ENCODE data around the gene MYO1G. TPM values are rescaled to one million over a fixed set of nuclear protein-coding genes. Genes with fewer than 3 reads are reported as not detected.
A peak's percentile ranks its signal among the peaks of the same experiment; 100 is the strongest.

Gene MYO1G
- total RNA-seq, 2 experiments from 2014 or later: 391 to 406 TPM

- DNase-seq: peak; percentile 30
- no peak overlapping the region for H3K27ac Mint-ChIP-seq
- CTCF ChIA-PET: interaction anchor here (3.0 kb wide), 1 partner anchor 12 kb away, joined by 17 read pairs; no protein-coding TSS in a partner anchor
- no peak overlapping the region for H3K4me3 Mint-ChIP-seq
- H3K4me1 Mint-ChIP-seq (ENCODE audit: low read depth): peaks cover 20% of the 10 kb centered on the region
- H3K9me3 Mint-ChIP-seq: no peaks in the 10 kb centered on the region
- no peaks in the 10 kb centered on the region for H3K27me3 Mint-ChIP-seq (ENCODE audit: low read depth)
- intact Hi-C loops (cut with micrococcal nuclease): no loop called here
- peaks cover 33% of the 10 kb centered on the region for H3K36me3 Mint-ChIP-seq (ENCODE audit: low read depth)
Observed at GRCh38 chr7:44961844-44962482, 16.9 kb downstream of the MYO1G start.

- no peaks in the 10 kb centered on the region for H3K27me3 Mint-ChIP-seq (ENCODE audit: low read depth)
- peaks cover 21% of the 10 kb centered on the region for H3K4me1 Mint-ChIP-seq (ENCODE audit: low read depth)
- peaks cover 22% of the 10 kb centered on the region for H3K36me3 Mint-ChIP-seq (ENCODE audit: low read depth)
- intact Hi-C loops (cut with micrococcal nuclease): no loop called here
- H3K9me3 Mint-ChIP-seq: no peaks in the 10 kb centered on the region
- H3K27ac Mint-ChIP-seq: peak overlapping the region; percentile 80
- no peak overlapping the region for H3K4me3 Mint-ChIP-seq
- peak; percentile 19 for DNase-seq
- CTCF ChIA-PET: interaction anchor here (3.0 kb wide), 1 partner anchor 14 kb away, joined by 17 read pairs; no protein-coding TSS in a partner anchor
Observed at GRCh38 chr7:44960011-44960580, 18.7 kb downstream of the MYO1G start.

DNA sequence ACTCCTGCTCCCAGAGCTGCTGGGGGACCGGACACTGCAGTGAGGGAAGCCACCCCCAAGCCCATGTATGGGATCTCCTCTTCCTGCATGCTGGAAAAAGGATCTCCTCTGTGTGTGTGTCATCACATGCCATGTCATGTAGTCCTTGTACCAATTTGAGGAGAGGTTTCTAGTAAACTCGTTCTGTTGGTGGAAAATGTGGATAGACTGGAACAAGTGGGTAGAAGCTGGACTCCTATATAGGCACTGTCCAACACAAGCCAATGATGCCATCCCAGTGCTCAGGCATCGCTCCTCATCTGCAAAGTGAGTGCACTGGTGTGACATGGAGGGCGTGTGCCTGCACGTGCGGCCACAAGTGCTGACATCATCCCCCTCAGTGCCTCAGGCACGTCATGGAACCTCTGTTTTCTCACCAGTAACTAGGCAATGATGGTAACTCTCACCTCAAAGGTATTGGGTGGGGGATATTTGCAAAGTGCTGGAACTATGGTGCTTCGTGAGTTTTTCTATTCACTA, 19.3 kb downstream of the MYO1G start:
- H3K27me3 Mint-ChIP-seq (ENCODE audit: low read depth): no peaks in the 10 kb centered on the region
- CTCF ChIA-PET: no interaction called here
- DNase-seq: peak; percentile 65
- peaks cover 23% of the 10 kb centered on the region for H3K4me1 Mint-ChIP-seq (ENCODE audit: low read depth)
- peak overlapping the region; percentile 80 for H3K27ac Mint-ChIP-seq
- peaks cover 19% of the 10 kb centered on the region for H3K36me3 Mint-ChIP-seq (ENCODE audit: low read depth)
- H3K9me3 Mint-ChIP-seq: no peaks in the 10 kb centered on the region
- H3K4me3 Mint-ChIP-seq: no peak overlapping the region
- intact Hi-C loops (cut with micrococcal nuclease): no loop called here

DNA sequence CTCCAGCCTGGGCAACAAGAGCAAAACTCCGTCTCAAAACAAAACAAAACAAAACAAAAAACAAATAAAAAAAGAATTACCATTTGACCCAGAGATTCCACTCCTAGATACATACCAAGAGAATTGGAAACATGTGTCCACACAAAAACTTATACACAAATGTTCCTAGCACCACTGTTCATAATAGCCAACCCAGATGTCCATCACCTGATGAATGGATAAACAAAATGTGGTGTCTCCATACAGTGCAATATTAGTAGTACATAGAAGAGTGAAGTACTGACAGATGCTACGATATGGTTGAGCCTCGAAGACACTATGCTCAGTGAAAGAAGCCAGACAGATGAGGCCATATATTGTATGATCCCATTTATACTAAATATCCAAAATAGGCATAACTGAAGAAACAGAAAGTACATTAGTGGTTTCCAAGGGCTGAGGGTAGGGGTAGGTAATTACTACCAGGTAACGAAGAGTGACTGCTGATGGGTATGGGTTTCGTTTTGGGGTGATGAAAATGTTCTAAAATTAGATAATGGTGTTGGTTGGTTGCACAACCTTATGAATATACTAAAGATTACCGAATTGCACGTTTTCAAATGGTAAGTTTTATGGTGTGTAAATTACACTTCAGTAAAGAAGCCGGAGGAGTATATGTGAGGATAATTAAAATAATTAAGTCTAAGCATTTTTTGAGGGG, 20.0 kb downstream of the MYO1G start:
- no peaks in the 10 kb centered on the region for H3K27me3 Mint-ChIP-seq (ENCODE audit: low read depth)
- CTCF ChIA-PET: no interaction called here
- DNase-seq: no peak
- no peaks in the 10 kb centered on the region for H3K9me3 Mint-ChIP-seq
- peak overlapping the region; percentile 80 for H3K27ac Mint-ChIP-seq
- intact Hi-C loops (cut with micrococcal nuclease): no loop called here
- H3K4me1 Mint-ChIP-seq (ENCODE audit: low read depth): peaks cover 23% of the 10 kb centered on the region
- peaks cover 13% of the 10 kb centered on the region for H3K36me3 Mint-ChIP-seq (ENCODE audit: low read depth)
- no peak overlapping the region for H3K4me3 Mint-ChIP-seq

GRCh38 chr7:44956157-44956766, 22.6 kb downstream of the MYO1G start:
- DNase-seq: no peak
- H3K4me1 Mint-ChIP-seq (ENCODE audit: low read depth): peaks cover 23% of the 10 kb centered on the region
- no peaks in the 10 kb centered on the region for H3K9me3 Mint-ChIP-seq
- H3K36me3 Mint-ChIP-seq (ENCODE audit: low read depth): peaks cover 7% of the 10 kb centered on the region
- no peak overlapping the region for H3K4me3 Mint-ChIP-seq
- no peak overlapping the region for H3K27ac Mint-ChIP-seq
- intact Hi-C loops (cut with micrococcal nuclease): no loop called here
- H3K27me3 Mint-ChIP-seq (ENCODE audit: low read depth): no peaks in the 10 kb centered on the region
- CTCF ChIA-PET: interaction anchor here (1.6 to 1.7 kb wide), 2 partner anchors 97 to 180 kb away, joined by 3 to 7 read pairs; no protein-coding TSS in a partner anchor

DNA sequence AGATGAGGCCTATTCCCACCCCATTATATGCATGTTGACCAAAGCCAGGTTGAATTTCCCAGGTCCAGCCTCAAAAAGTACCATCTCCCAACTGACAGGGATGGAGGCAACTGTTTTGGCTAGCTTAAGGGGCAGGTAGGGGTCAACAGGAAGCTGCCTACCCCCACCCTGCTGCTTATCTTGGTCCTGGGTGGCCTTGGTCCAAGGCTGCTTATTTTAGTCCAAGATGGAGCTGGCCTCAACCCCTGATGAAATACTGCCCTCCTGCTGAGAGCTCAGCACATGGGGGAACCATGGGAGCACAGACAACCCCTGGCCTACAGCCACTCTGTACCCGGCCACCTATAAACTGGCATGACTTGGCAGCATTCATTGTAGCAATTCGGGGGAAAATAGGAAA, 23.1 kb downstream of the MYO1G start:
- intact Hi-C loops (cut with micrococcal nuclease): no loop called here
- no peak for DNase-seq
- H3K27ac Mint-ChIP-seq: no peak overlapping the region

DNA sequence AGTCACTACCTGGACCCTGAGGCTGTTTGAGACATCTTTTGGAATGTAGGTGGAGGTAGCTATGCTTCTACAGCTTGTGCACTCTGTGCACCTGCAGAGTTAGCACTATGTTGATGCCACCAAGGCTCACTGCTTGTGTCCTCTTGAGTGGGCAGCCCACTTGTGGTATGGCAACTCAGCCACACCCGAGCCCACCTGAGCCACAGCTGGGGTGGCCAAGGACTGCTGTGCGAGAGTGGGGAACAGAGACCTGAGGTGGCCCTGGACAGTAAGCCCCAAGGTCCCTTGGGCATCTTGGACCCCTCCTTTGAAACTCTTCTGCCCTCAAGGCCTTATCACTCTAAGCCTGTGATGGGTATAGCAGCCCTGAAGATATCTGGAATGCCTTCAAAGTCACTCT, 25.7 kb downstream of the MYO1G start:
- DNase-seq: no peak
- CTCF ChIA-PET: no interaction called here
- Mint-ChIP-seq H3K36me3 (ENCODE audit: low read depth) (no peaks in the 10 kb centered on the region), H3K27ac (no peak overlapping the region), H3K4me3 (no peak overlapping the region), H3K9me3 (no peaks in the 10 kb centered on the region), H3K4me1 (ENCODE audit: low read depth) (peaks cover 3% of the 10 kb centered on the region), H3K27me3 (ENCODE audit: low read depth) (no peaks in the 10 kb centered on the region)
- intact Hi-C loops (cut with micrococcal nuclease): no loop called here

More for the DNA sequence above, 23.1 kb downstream of the MYO1G start:
- H3K36me3 Mint-ChIP-seq (ENCODE audit: low read depth): peaks cover 7% of the 10 kb centered on the region
- no peaks in the 10 kb centered on the region for H3K27me3 Mint-ChIP-seq (ENCODE audit: low read depth)
- CTCF ChIA-PET: interaction anchor here (1.6 to 1.7 kb wide), 2 partner anchors 97 to 180 kb away, joined by 3 to 7 read pairs; no protein-coding TSS in a partner anchor
- H3K9me3 Mint-ChIP-seq: no peaks in the 10 kb centered on the region
- H3K4me1 Mint-ChIP-seq (ENCODE audit: low read depth): peaks cover 23% of the 10 kb centered on the region
- no peak overlapping the region for H3K4me3 Mint-ChIP-seq

- no peaks in the 10 kb centered on the region for H3K36me3 Mint-ChIP-seq (ENCODE audit: low read depth)
- intact Hi-C loops (cut with micrococcal nuclease): no loop called here
- H3K9me3 Mint-ChIP-seq: no peaks in the 10 kb centered on the region
- H3K27ac Mint-ChIP-seq: no peak overlapping the region
- H3K27me3 Mint-ChIP-seq (ENCODE audit: low read depth): no peaks in the 10 kb centered on the region
- H3K4me3 Mint-ChIP-seq: no peak overlapping the region
- CTCF ChIA-PET: no interaction called here
- no peak for DNase-seq
- H3K4me1 Mint-ChIP-seq (ENCODE audit: low read depth): no peaks in the 10 kb centered on the region
Observed at GRCh38 chr7:44949303-44949702, 29.5 kb downstream of the MYO1G start.

- H3K27me3 Mint-ChIP-seq (ENCODE audit: low read depth): no peaks in the 10 kb centered on the region
- DNase-seq: no peak
- no peaks in the 10 kb centered on the region for H3K4me1 Mint-ChIP-seq (ENCODE audit: low read depth)
- H3K4me3 Mint-ChIP-seq: no peak overlapping the region
- CTCF ChIA-PET: no interaction called here
- intact Hi-C loops (cut with micrococcal nuclease): no loop called here
- no peaks in the 10 kb centered on the region for H3K36me3 Mint-ChIP-seq (ENCODE audit: low read depth)
- H3K27ac Mint-ChIP-seq: no peak overlapping the region
- H3K9me3 Mint-ChIP-seq: no peaks in the 10 kb centered on the region
Observed at GRCh38 chr7:44945479-44945878, 33.3 kb downstream of the MYO1G start.

DNA sequence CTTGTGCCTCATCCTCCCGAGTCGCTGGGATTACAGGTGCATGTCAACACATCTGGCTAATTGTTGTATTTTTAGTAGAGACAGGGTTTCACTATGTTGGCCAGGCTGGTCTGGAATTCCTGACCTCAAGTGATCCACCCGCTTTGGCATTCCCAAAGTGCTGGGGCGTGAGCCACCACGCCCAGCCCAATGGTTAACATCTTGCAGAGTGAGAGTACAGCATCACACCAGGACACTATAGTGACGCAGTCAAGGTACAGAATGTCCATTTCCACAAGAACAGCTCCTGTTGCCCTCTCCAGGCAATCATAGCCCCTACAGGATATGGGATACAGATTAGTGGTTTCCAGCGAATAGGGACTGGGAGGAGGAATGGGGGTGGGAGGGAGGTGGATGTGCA, 34.0 kb downstream of the MYO1G start:
- no peaks in the 10 kb centered on the region for H3K9me3 Mint-ChIP-seq
- DNase-seq: no peak
- H3K27ac Mint-ChIP-seq: no peak overlapping the region
- no peak overlapping the region for H3K4me3 Mint-ChIP-seq
- H3K36me3 Mint-ChIP-seq (ENCODE audit: low read depth): no peaks in the 10 kb centered on the region
- CTCF ChIA-PET: no interaction called here
- no peaks in the 10 kb centered on the region for H3K27me3 Mint-ChIP-seq (ENCODE audit: low read depth)
- no peaks in the 10 kb centered on the region for H3K4me1 Mint-ChIP-seq (ENCODE audit: low read depth)
- intact Hi-C loops (cut with micrococcal nuclease): no loop called here

DNA sequence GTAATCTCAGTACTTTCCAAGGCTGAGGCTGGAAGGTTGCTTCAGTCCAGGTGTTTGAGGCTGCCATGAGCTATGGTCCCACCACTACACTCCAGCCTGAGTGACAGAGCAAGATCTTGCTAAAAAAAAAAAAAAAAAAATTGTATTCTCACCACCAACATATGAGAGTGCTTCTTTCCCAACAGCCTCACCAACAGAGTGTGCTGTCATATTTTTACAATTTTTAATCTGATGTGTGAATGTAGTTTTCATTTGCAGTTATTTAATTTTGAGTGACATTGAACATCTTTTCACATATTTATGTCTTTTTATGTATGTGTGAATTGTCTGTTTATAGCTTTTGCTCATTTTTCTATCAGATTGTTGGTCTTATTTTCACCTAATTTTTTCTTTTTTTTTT, 35.2 kb downstream of the MYO1G start:
- Mint-ChIP-seq H3K27ac (no peak overlapping the region), H3K9me3 (no peaks in the 10 kb centered on the region), H3K27me3 (ENCODE audit: low read depth) (no peaks in the 10 kb centered on the region), H3K4me1 (ENCODE audit: low read depth) (no peaks in the 10 kb centered on the region), H3K4me3 (no peak overlapping the region), H3K36me3 (ENCODE audit: low read depth) (no peaks in the 10 kb centered on the region)
- CTCF ChIA-PET: interaction anchor here (0.6 kb wide), 1 partner anchor 26 kb away, joined by 3 read pairs; no protein-coding TSS in a partner anchor
- no peak for DNase-seq
- intact Hi-C loops (cut with micrococcal nuclease): no loop called here

DNA sequence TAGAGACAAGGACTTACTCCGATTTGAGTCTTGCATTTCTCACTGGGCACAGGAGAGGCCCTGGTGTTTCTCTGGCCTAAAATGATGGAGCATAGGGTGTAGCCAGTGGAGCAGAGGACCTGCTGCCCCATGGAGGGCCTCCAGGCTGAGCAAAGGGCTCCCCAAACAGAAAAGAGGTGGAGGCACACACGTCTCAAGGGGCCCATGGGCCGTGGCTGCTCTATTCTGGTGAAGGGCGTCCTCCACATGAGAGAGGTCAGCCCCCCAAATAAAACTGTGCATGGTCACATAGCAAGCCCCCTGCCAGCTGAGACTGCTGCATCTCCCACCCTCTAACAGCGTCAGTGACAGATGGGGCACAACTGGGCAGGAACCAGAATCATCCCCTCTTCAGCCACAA, 41.4 kb downstream of the MYO1G start:
- no peaks in the 10 kb centered on the region for H3K9me3 Mint-ChIP-seq
- no peaks in the 10 kb centered on the region for H3K27me3 Mint-ChIP-seq (ENCODE audit: low read depth)
- H3K36me3 Mint-ChIP-seq (ENCODE audit: low read depth): no peaks in the 10 kb centered on the region
- H3K4me3 Mint-ChIP-seq: no peak overlapping the region
- intact Hi-C loops (cut with micrococcal nuclease): no loop called here
- DNase-seq: no peak
- CTCF ChIA-PET: interaction anchor here (0.7 kb wide), 1 partner anchor 13 kb away, joined by 3 read pairs; no protein-coding TSS in a partner anchor
- H3K4me1 Mint-ChIP-seq (ENCODE audit: low read depth): no peaks in the 10 kb centered on the region
- no peak overlapping the region for H3K27ac Mint-ChIP-seq

Measured in activated naive CD4-positive, alpha-beta T cell treated with anti-CD3 and anti-CD28 coated beads for 36 hours (primary cell).